HEK293T (cell line): ENCODE measurements around the gene C9orf85.

ENCODE experiments used
- BHLHE40 ChIP-seq: fragments of 450-650 bp; IDR thresholded peaks from 2 replicates; pipeline ENCODE4 v1.6.1; 2016; ENCODE audit warnings: mild to moderate bottlenecking, moderate library complexity, borderline replicate concordance
- ELF4 ChIP-seq: fragments of 450-650 bp; IDR thresholded peaks from 2 replicates; pipeline ENCODE4 v1.6.1; 2017; ENCODE audit warnings: antibody characterized with exemption
- FOXA1 ChIP-seq: fragments of 450-650 bp; IDR thresholded peaks from 2 replicates; pipeline ENCODE4 v1.6.1; 2016; ENCODE audit warnings: mild to moderate bottlenecking
- FOXK2 ChIP-seq: fragments of 450-650 bp; IDR thresholded peaks from 2 replicates; pipeline ENCODE4 v1.6.1; 2016; ENCODE audit warnings: mild to moderate bottlenecking
- FOXM1 ChIP-seq: fragments of 450-650 bp; IDR thresholded peaks from 2 replicates; pipeline ENCODE4 v1.6.1; 2017; ENCODE audit warnings: mild to moderate bottlenecking, borderline replicate concordance
- HDGF ChIP-seq: fragments of 450-650 bp; IDR thresholded peaks from 2 replicates; pipeline ENCODE4 v1.6.1; 2017; ENCODE audit warnings: antibody characterized with exemption, borderline replicate concordance
- L3MBTL2 ChIP-seq: fragments of 450-650 bp; conservative IDR thresholded peaks from 2 replicates; pipeline ENCODE4 v1.6.1; 2016; ENCODE audit warnings: mild to moderate bottlenecking
- NFRKB ChIP-seq: fragments of 450-650 bp; IDR thresholded peaks from 2 replicates; pipeline ENCODE4 v1.6.1; 2016; ENCODE audit warnings: mild to moderate bottlenecking, moderate library complexity
- PKNOX1 ChIP-seq: fragments of 450-650 bp; IDR thresholded peaks from 2 replicates; pipeline ENCODE4 v1.6.1; 2016
- SP1 ChIP-seq: fragments of 450-650 bp; IDR thresholded peaks from 2 replicates; pipeline ENCODE4 v1.6.1; 2017
- SUZ12 ChIP-seq: fragments of 450-650 bp; IDR thresholded peaks from 2 replicates; pipeline ENCODE4 v1.6.1; 2016; ENCODE audit warnings: mild to moderate bottlenecking
- TARDBP ChIP-seq: fragments of 450-650 bp; IDR thresholded peaks from 2 replicates; pipeline ENCODE4 v1.6.1; 2016
- ZNF384 ChIP-seq: fragments of 450-650 bp; IDR thresholded peaks from 2 replicates; pipeline ENCODE4 v1.6.1; 2016

- no peak for TF ChIP-seq SP1
- no peak for TF ChIP-seq FOXM1
- no peak for TF ChIP-seq FOXK2
- TF ChIP-seq HDGF: no peak
- TF ChIP-seq ZNF384: no peak
- TF ChIP-seq ELF4: no peak
- TF ChIP-seq FOXA1: no peak
- TF ChIP-seq NFRKB: no peak
- TF ChIP-seq TARDBP: no peak
- TF ChIP-seq L3MBTL2: no peak
- no peak for TF ChIP-seq BHLHE40
- no peak for TF ChIP-seq SUZ12
- TF ChIP-seq PKNOX1: no peak
These were observed 69.1 kb downstream of the C9orf85 start for GRCh38 chr9:71980266-71981190.
